GM12801 (cell line): ENCODE data around the gene ANKRD13B.

ENCODE experiments used
- CTCF ChIP-seq: IDR thresholded peaks from one replicate; pipeline ENCODE4 v1.5.1; 2011; ENCODE audit warnings: control low read depth; ENCODE audit not compliant: insufficient read length; ENCODE audit errors: extremely low read depth

Gene ANKRD13B

GRCh38 chr17:29616300-29617048, 23.5 kb downstream of the ANKRD13B start:
- no peak for TF ChIP-seq CTCF

GRCh38 chr17:29617125-29617480, 24.2 kb downstream of the ANKRD13B start:
- TF ChIP-seq CTCF = no peak

GRCh38 chr17:29617481-29618271, 24.7 kb downstream of the ANKRD13B start:
- TF ChIP-seq CTCF = no peak

GRCh38 chr17:29618272-29619065, 25.5 kb downstream of the ANKRD13B start:
- no peak for TF ChIP-seq CTCF

- TF ChIP-seq CTCF = no peak
These were observed 26.3 kb downstream of the ANKRD13B start for GRCh38 chr17:29619251-29619650.

GRCh38 chr17:29620271-29620670, 27.3 kb downstream of the ANKRD13B start:
- no peak for TF ChIP-seq CTCF
